ENCODE measurements around the gene HDAC7. TPM values are rescaled to one million over a fixed set of nuclear protein-coding genes. Genes with fewer than 3 reads are reported as not detected.
A peak's percentile ranks its signal among the peaks of the same experiment; 100 is the strongest.

HDAC7 gene
- total and polyA plus RNA-seq, 12 donors: 26.9 to 75.6 (median 40.3) TPM

DNA sequence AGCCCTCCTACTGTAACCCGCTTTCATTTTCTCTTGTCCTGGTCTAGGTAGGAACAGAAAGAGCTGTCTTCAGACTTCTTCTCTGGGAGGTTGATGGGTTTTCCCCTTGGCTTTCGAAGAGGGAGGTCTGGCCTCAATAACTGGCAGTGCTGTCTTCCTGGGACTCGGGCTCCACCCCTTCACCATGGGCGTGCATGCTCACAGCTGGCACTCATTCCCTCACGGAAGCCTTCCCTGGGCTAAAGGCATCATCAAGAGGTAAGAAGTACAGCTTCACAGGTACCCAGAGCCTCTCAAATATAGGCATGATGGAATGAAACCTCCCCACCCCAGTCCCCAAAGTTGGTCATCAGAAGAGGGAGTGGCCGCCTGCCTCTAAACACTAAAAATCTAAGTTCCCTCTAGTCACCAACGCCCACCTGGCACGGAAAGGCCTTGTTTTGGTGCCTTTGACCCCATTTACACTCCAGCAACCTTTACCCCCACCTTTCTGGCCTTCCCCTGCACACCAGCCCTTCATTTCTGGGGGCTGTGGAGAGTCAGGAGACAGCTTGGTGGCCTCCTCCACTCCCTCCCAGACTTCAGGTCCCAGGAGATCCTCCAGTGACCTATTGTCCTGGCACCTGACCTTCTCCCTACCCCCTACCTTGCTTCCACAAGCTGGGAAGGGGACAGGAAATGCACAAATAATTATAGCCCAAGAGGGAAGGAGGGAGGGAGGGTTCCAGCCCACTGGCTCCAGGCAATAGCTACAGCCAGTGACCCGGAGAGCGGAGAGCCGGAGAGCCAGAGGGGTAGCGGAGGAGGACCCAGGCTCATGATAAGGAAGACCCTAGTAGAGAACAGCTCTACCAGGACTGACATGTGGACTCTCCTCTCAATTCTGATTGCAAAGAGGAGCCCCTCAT is 63.8 kb downstream of the HDAC7 start:
- WGBS, 2 donors: 54 to 58% methylated on average over 12 of the region's 12 CpGs
- intact Hi-C loops (cut with DNase I): loop anchor here in 1 of 10 donors (10.0 kb wide), 1 partner anchor 791 kb away; no protein-coding TSS in a partner anchor
- Histone ChIP-seq H3K4me1 (peaks cover 37 to 92% (median 68%) of the 10 kb centered on the region in 9 donors), H3K27ac (peak overlapping the region; percentile 57 to 91 (median 86)), H3K4me3 (peak overlapping the region; percentile 34 to 78 (median 59)), H3K9me3 (no peaks in the 10 kb centered on the region), H3K27me3 (no peaks in the 10 kb centered on the region), H3K36me3 (peaks cover 0 to 17% (median 0%) of the 10 kb centered on the region in 9 donors)
- TF ChIP-seq, protein P1, sequence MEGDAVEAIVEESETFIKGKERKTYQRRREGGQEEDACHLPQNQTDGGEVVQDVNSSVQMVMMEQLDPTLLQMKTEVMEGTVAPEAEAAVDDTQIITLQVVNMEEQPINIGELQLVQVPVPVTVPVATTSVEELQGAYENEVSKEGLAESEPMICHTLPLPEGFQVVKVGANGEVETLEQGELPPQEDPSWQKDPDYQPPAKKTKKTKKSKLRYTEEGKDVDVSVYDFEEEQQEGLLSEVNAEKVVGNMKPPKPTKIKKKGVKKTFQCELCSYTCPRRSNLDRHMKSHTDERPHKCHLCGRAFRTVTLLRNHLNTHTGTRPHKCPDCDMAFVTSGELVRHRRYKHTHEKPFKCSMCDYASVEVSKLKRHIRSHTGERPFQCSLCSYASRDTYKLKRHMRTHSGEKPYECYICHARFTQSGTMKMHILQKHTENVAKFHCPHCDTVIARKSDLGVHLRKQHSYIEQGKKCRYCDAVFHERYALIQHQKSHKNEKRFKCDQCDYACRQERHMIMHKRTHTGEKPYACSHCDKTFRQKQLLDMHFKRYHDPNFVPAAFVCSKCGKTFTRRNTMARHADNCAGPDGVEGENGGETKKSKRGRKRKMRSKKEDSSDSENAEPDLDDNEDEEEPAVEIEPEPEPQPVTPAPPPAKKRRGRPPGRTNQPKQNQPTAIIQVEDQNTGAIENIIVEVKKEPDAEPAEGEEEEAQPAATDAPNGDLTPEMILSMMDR (IDR thresholded peaks at IDR 0.05): no peak
- no peak for DNase-seq
- no peak for ATAC-seq

DNA sequence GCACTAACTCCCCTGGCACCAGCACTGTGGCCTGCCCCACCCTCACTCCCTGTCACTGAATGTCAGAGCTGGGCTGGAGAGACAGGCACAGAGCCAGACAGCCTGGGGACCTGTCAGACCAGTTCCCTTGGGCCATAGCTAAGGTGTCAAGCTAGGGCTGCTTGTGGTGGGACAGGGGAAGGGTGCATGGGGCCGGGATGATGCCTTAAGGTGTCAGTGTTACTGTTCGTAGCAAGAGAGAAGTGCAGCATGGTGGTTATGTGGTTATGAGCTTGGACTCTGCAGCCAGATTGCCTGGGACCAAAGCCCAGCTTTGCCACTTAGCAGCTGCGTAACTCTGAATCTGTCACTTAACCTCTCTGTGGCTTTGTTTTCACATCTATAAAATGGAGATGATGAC is 64.8 kb downstream of the HDAC7 start:
- peak overlapping the region in 4 of 10 donors; percentile 26 to 71 (median 52) for H3K4me3 ChIP-seq
- DNase-seq (peak in 1 of 2 donors; percentile 50), ATAC-seq (peak in 3 of 8 donors; percentile 7 to 32 (median 18))
- H3K27me3 ChIP-seq: no peaks in the 10 kb centered on the region
- H3K9me3 ChIP-seq: no peaks in the 10 kb centered on the region
- peaks cover 0 to 28% (median 0%) of the 10 kb centered on the region in 9 donors for H3K36me3 ChIP-seq
- 56 to 59% methylated on average over 3 of the region's 3 CpGs for WGBS, 2 donors
- peaks cover 37 to 89% (median 71%) of the 10 kb centered on the region in 9 donors for H3K4me1 ChIP-seq
- intact Hi-C loops (cut with DNase I): loop anchor here in 1 of 10 donors (10.0 kb wide), 1 partner anchor 790 kb away; no protein-coding TSS in a partner anchor
- peak overlapping the region; percentile 71 to 91 (median 86) for H3K27ac ChIP-seq
- TF ChIP-seq, protein P1 (IDR thresholded peaks at IDR 0.05): no peak

DNA sequence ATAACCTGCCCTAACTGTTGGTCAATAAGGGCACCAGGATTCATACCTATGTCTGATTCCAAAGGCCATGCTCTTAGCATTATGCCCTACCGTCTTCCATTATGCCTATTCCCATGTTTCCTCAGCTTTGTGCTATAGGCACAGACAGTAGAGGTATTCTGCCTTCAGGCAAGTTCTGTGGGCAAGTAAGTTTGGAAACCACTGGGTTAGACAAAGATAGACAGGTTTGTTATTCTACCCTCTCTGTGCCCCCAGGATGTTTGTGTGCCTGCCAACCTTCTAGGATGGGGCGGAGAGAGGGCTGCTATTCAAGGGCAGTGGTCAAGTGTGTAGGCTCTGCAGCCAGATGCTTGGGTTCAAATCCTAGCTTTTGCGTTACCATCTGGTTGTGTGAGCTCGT is 65.6 kb downstream of the HDAC7 start:
- no peaks in the 10 kb centered on the region for H3K27me3 ChIP-seq
- intact Hi-C loops (cut with DNase I): loop anchor here in 1 of 10 donors (10.0 kb wide), 1 partner anchor 789 kb away; no protein-coding TSS in a partner anchor
- H3K4me1 ChIP-seq: peaks cover 37 to 81% (median 64%) of the 10 kb centered on the region in 9 donors
- peak overlapping the region; percentile 71 to 91 (median 86) for H3K27ac ChIP-seq
- ATAC-seq (no peak), DNase-seq (no peak)
- peaks cover 0 to 35% (median 0%) of the 10 kb centered on the region in 9 donors for H3K36me3 ChIP-seq
- H3K4me3 ChIP-seq: peak overlapping the region in 6 of 10 donors; percentile 6 to 60 (median 12)
- TF ChIP-seq, protein P1 (IDR thresholded peaks at IDR 0.05): no peak
- H3K9me3 ChIP-seq: no peaks in the 10 kb centered on the region
- WGBS, 2 donors: 80 to 82% methylated on average over 4 of the region's 4 CpGs
